MM.1S (cell line): ENCODE data around the gene SLC17A7.

Experiments used
- EZH2phosphoT487 ChIP-seq: fragments of 300-600 bp; sonication (generic); IDR thresholded peaks from 2 replicates; pipeline ENCODE4 v1.6.1; 2018; ENCODE audit warnings: antibody characterized with exemption, low read length
- TF ChIP-seq, protein P1 (sequence below): fragments of 300-600 bp; sonication (generic); IDR thresholded peaks from 2 replicates; pipeline ENCODE4 v1.5.1; 2016; ENCODE audit warnings: antibody characterized with exemption, low read length, mixed read lengths

DNA sequence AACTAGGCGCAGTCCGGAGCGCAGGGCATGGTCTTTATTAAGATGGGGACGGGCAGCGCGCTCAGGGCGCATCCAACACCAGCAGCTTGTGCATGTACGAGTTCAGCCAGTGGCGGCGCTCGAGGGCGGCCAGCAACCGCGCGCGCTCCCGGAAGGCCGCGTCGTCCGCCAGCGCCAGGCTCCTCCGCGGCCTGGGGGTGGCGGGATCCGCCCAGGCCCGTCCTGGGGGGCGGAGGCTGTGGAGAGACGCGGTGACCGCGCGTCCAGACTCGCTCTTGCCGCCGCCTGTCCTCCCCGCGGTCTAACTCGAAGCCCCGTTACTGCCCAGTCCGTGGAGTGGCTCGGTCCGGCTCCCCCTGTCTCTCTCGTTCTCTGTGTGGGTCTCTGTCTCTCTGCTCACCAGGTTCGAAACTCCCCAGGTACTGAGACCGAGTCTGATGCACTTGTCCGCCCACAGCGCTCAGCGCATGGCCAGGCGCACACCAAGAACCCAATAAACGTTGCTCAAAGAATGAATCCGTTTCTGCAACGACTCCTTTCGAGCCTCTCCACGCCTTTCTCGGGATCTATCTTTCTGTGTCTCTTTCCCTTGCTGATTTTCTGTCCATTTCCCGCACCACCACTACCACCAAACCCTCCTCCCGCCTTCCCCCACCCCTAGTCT is 18.8 kb downstream of the SLC17A7 start:
- TF ChIP-seq, protein P1, sequence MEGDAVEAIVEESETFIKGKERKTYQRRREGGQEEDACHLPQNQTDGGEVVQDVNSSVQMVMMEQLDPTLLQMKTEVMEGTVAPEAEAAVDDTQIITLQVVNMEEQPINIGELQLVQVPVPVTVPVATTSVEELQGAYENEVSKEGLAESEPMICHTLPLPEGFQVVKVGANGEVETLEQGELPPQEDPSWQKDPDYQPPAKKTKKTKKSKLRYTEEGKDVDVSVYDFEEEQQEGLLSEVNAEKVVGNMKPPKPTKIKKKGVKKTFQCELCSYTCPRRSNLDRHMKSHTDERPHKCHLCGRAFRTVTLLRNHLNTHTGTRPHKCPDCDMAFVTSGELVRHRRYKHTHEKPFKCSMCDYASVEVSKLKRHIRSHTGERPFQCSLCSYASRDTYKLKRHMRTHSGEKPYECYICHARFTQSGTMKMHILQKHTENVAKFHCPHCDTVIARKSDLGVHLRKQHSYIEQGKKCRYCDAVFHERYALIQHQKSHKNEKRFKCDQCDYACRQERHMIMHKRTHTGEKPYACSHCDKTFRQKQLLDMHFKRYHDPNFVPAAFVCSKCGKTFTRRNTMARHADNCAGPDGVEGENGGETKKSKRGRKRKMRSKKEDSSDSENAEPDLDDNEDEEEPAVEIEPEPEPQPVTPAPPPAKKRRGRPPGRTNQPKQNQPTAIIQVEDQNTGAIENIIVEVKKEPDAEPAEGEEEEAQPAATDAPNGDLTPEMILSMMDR: peak; percentile 47
- TF ChIP-seq EZH2phosphoT487: peak; percentile 59; the same call in 1 of the 2 replicates
